ENCODE results near the gene LMO7. TPM values are rescaled to one million over a fixed set of nuclear protein-coding genes. Genes with fewer than 3 reads are reported as not detected.

Gene LMO7
- total RNA-seq, 1 donor from 2014 or later, result 6.8 TPM

DNA sequence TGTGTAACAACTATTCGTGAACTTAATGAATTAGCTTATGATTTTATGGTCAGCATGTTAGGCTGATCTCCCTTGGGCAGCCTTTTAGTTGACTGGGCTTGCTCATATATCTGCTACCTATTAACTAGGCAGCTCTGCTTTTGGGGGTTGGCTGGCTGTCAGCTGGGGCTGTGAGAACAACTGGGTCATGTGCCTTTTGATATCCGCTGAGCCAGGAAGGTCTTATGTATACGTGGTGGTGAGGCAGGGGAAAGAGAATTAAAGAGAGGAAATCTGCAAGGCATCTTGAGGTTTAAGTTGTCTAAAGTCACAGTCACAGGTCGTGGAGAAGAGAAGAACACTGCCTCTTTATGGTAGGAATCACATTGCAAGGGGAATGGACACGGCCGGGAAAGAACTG lies 206.9 kb downstream of the LMO7 start:
- DNase-seq (ENCODE audit: low spot score), result no peak
- Histone ChIP-seq H2AFZ (replicated peaks) (no peak overlapping the region), H3K36me3 (no peaks in the 10 kb centered on the region), H3K79me2 (ENCODE audit: low read depth) (no peaks in the 10 kb centered on the region), H3K9me3 (ENCODE audit: low read depth) (no peaks in the 10 kb centered on the region), H3K4me3 (no peak overlapping the region), H3K9ac (no peak overlapping the region), H3K4me2 (no peak overlapping the region), H4K20me1 (ENCODE audit: low read depth) (no peaks in the 10 kb centered on the region), H3K27me3 (no peaks in the 10 kb centered on the region), H3K27ac (no peak overlapping the region), H3K4me1 (no peaks in the 10 kb centered on the region), H3F3A (ENCODE audit: low read depth) (no peaks in the 10 kb centered on the region)
- Mint-ChIP-seq H3K36me3 (no peaks in the 10 kb centered on the region), H3K27ac (no peak overlapping the region), H3K4me1 (no peaks in the 10 kb centered on the region), H3K9me3 (no peaks in the 10 kb centered on the region), H3K27me3 (ENCODE audit: insufficient read depth, low read depth) (no peaks in the 10 kb centered on the region), H3K4me3 (no peak overlapping the region)
- no peak for TF ChIP-seq EZH2 (IDR thresholded peaks at IDR 0.05)
- TF ChIP-seq, protein P1, sequence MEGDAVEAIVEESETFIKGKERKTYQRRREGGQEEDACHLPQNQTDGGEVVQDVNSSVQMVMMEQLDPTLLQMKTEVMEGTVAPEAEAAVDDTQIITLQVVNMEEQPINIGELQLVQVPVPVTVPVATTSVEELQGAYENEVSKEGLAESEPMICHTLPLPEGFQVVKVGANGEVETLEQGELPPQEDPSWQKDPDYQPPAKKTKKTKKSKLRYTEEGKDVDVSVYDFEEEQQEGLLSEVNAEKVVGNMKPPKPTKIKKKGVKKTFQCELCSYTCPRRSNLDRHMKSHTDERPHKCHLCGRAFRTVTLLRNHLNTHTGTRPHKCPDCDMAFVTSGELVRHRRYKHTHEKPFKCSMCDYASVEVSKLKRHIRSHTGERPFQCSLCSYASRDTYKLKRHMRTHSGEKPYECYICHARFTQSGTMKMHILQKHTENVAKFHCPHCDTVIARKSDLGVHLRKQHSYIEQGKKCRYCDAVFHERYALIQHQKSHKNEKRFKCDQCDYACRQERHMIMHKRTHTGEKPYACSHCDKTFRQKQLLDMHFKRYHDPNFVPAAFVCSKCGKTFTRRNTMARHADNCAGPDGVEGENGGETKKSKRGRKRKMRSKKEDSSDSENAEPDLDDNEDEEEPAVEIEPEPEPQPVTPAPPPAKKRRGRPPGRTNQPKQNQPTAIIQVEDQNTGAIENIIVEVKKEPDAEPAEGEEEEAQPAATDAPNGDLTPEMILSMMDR (IDR thresholded peaks at IDR 0.05), result no peak

DNA sequence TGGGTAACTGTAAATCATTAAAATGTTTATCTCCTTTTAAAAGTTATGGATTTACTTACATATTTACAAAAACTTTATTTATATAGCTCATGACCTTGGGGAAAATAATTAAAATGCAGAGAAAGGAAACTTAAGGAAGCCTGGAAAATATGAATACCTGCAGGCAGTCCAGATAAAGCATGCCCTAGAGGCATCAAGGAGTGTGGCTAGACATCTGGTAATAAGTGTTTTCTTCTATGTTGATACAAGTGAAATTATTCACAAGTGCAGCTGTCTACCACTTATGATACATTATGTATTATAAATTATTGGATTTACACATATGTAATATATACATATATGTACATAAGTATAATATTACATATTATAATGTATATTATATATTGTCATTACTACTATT lies 207.9 kb downstream of the LMO7 start:
- Histone ChIP-seq H3K4me3 (no peak overlapping the region), H3K9me3 (ENCODE audit: low read depth) (no peaks in the 10 kb centered on the region), H3K27me3 (no peaks in the 10 kb centered on the region), H3K9ac (no peak overlapping the region), H3K79me2 (ENCODE audit: low read depth) (no peaks in the 10 kb centered on the region), H3K36me3 (no peaks in the 10 kb centered on the region), H3K27ac (no peak overlapping the region), H3K4me1 (no peaks in the 10 kb centered on the region), H3F3A (ENCODE audit: low read depth) (no peaks in the 10 kb centered on the region), H4K20me1 (ENCODE audit: low read depth) (no peaks in the 10 kb centered on the region), H2AFZ (replicated peaks) (no peak overlapping the region), H3K4me2 (no peak overlapping the region)
- Mint-ChIP-seq H3K4me1 (no peaks in the 10 kb centered on the region), H3K27ac (no peak overlapping the region), H3K36me3 (no peaks in the 10 kb centered on the region), H3K9me3 (no peaks in the 10 kb centered on the region), H3K27me3 (ENCODE audit: insufficient read depth, low read depth) (no peaks in the 10 kb centered on the region), H3K4me3 (no peak overlapping the region)
- TF ChIP-seq EZH2 (IDR thresholded peaks at IDR 0.05), result no peak
- TF ChIP-seq, protein P1 (IDR thresholded peaks at IDR 0.05), result no peak
- no peak for TF ChIP-seq EZH2phosphoT487 (IDR thresholded peaks at IDR 0.05)
- no peak for DNase-seq (ENCODE audit: low spot score)

DNA sequence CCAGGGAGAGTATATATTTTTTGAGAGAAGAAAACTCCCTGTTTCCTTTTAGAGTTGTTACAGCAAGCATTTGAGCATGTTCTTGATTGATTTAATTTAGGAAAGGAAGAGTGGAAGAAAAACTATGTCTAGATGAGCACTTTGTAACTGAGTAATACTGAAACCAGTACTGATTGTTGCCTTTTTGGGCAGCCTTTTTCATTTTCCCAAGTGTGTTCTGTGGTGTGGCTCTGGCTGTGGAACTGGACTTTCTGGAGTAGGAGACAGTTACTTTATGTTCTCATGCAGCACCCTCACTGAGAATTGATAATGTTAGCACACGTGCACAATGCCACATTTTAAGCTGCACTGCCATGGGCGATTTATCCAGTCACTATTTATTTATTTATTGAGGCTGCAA lies 211.5 kb downstream of the LMO7 start:
- Histone ChIP-seq H3K27ac (no peak overlapping the region), H3K9me3 (ENCODE audit: low read depth) (no peaks in the 10 kb centered on the region), H3K27me3 (no peaks in the 10 kb centered on the region), H2AFZ (replicated peaks) (no peak overlapping the region), H3K4me2 (no peak overlapping the region), H3K9ac (no peak overlapping the region), H3K36me3 (no peaks in the 10 kb centered on the region), H4K20me1 (ENCODE audit: low read depth) (no peaks in the 10 kb centered on the region), H3K4me3 (no peak overlapping the region), H3K79me2 (ENCODE audit: low read depth) (no peaks in the 10 kb centered on the region), H3F3A (ENCODE audit: low read depth) (no peaks in the 10 kb centered on the region), H3K4me1 (no peaks in the 10 kb centered on the region)
- Mint-ChIP-seq H3K4me3 (no peak overlapping the region), H3K9me3 (no peaks in the 10 kb centered on the region), H3K27ac (no peak overlapping the region), H3K4me1 (no peaks in the 10 kb centered on the region), H3K27me3 (ENCODE audit: insufficient read depth, low read depth) (no peaks in the 10 kb centered on the region), H3K36me3 (no peaks in the 10 kb centered on the region)
- DNase-seq (ENCODE audit: low spot score), result no peak
- TF ChIP-seq, protein P1 (IDR thresholded peaks at IDR 0.05), result no peak
- TF ChIP-seq EZH2 (IDR thresholded peaks at IDR 0.05), result no peak
- TF ChIP-seq EZH2phosphoT487 (IDR thresholded peaks at IDR 0.05), result no peak

DNA sequence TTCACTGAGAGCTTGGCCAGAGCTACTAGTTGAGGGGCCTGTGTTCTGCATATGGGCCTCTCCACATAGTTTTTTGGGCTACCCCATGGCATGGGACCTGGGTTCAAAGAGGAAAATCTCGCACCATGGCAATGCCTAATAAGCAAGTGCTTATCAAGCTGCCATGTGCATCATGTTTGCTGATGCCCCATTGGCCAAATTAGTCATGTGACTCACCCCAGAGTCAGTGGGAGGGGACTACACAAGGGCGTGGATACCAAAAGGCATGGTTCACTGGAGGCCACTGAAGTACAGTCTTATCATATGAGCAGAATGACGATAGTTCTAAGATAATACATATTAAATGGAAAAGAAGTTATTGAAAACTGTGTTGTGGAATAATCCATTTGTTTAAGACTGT lies 214.8 kb downstream of the LMO7 start:
- H3K36me3 ChIP-seq, result no peaks in the 10 kb centered on the region
- TF ChIP-seq EZH2phosphoT487 (IDR thresholded peaks at IDR 0.05) (no peak), EZH2 (IDR thresholded peaks at IDR 0.05) (no peak)
- H3K9me3 Mint-ChIP-seq, result no peaks in the 10 kb centered on the region

More for the DNA sequence above, 214.8 kb downstream of the LMO7 start:
- no peak overlapping the region for H3K4me2 ChIP-seq
- no peak overlapping the region for H3K27ac ChIP-seq
- H3K27me3 ChIP-seq, result no peaks in the 10 kb centered on the region
- no peak overlapping the region for H3K4me3 ChIP-seq
- no peaks in the 10 kb centered on the region for H3K79me2 ChIP-seq (ENCODE audit: low read depth)
- H3K4me1 ChIP-seq, result no peaks in the 10 kb centered on the region
- H3K27me3 Mint-ChIP-seq (ENCODE audit: insufficient read depth, low read depth), result no peaks in the 10 kb centered on the region
- no peaks in the 10 kb centered on the region for H3K4me1 Mint-ChIP-seq
- H3K4me3 Mint-ChIP-seq, result no peak overlapping the region
- H3K9me3 ChIP-seq (ENCODE audit: low read depth), result no peaks in the 10 kb centered on the region
- no peak overlapping the region for H3K9ac ChIP-seq
- H3F3A ChIP-seq (ENCODE audit: low read depth), result no peaks in the 10 kb centered on the region
- H4K20me1 ChIP-seq (ENCODE audit: low read depth), result no peaks in the 10 kb centered on the region
- no peak for DNase-seq (ENCODE audit: low spot score)
- H3K36me3 Mint-ChIP-seq, result no peaks in the 10 kb centered on the region
- no peak overlapping the region for H2AFZ ChIP-seq (replicated peaks)
- no peak overlapping the region for H3K27ac Mint-ChIP-seq
